A549 (cell line): ENCODE results near the gene LYAR.

ENCODE experiments used
- CTCF ChIP-seq: fragments of >200 bp; sonication (Bioruptor Twin); formaldehyde crosslinking; IDR thresholded peaks from 3 replicates; pipeline ENCODE4 v1.5.1; 2016
- EHMT2 ChIP-seq: fragments of 200-600 bp; sonication (generic); IDR thresholded peaks from 2 replicates; pipeline ENCODE4 v1.6.1; 2016; ENCODE audit warnings: antibody characterized with exemption, low read depth, mild to moderate bottlenecking, moderate library complexity
- EP300 ChIP-seq, 2 experiments: fragments of >200 bp; sonication (Bioruptor Twin); formaldehyde crosslinking; IDR thresholded peaks; 2 replicates in 1 of 2; 3 replicates in 1 of 2; pipeline ENCODE4 v1.6.1; 2016 to 2017
- FOSL2 ChIP-seq, 2 experiments: fragments of 450-650 bp in 1 of 2; fragments of >200 bp in 1 of 2; sonication (Bioruptor Twin) in 1 of 2; formaldehyde crosslinking; IDR thresholded peaks; 2 replicates each; pipeline versions ENCODE4 v1.5.0 to v1.6.1; 2016 to 2020; ENCODE audit warnings: mild to moderate bottlenecking in 1 of 2, moderate library complexity in 1 of 2
- HDAC2 ChIP-seq: fragments of 200-600 bp; sonication (generic); IDR thresholded peaks from 2 replicates; pipeline ENCODE4 v1.6.1; 2016
- KDM5A ChIP-seq: fragments of 200-600 bp; sonication (generic); IDR thresholded peaks from 2 replicates; pipeline ENCODE4 v1.6.1; 2016; ENCODE audit warnings: antibody characterized with exemption, mild to moderate bottlenecking
- MAX ChIP-seq: IDR thresholded peaks from 2 replicates; pipeline ENCODE4 v1.6.1; 2012
- PHF8 ChIP-seq: fragments of 200-600 bp; sonication (generic); IDR thresholded peaks from 2 replicates; pipeline ENCODE4 v1.6.1; 2016; ENCODE audit warnings: low read depth, mild to moderate bottlenecking, antibody characterized with exemption, moderate library complexity, borderline replicate concordance
- POLR2A ChIP-seq: IDR thresholded peaks from 2 replicates; pipeline ENCODE4 v1.6.1; 2012; ENCODE audit warnings: mild to moderate bottlenecking, low read length
- RAD21 ChIP-seq, 2 experiments: fragments of >200 bp in 1 of 2; sonication (Bioruptor Twin) in 1 of 2; formaldehyde crosslinking in 1 of 2; IDR thresholded peaks in 1 of 2; conservative IDR thresholded peaks in 1 of 2; 2 replicates in 1 of 2; 3 replicates in 1 of 2; pipeline ENCODE4 v1.6.1; 2012 to 2018; ENCODE audit warnings: inconsistent platforms in 1 of 2
- TF ChIP-seq, protein P1 (sequence below): fragments of 250-450 bp; sonication (Bioruptor Pico); IDR thresholded peaks from 2 replicates; pipeline ENCODE4 v1.5.0; 2021; ENCODE audit warnings: mild to moderate bottlenecking, moderate library complexity, borderline replicate concordance
- TF ChIP-seq, protein P2 (sequence below): IDR thresholded peaks from 2 replicates; pipeline ENCODE4 v1.6.1; 2012; ENCODE audit warnings: low read depth, borderline replicate concordance
- TF ChIP-seq, protein P3 (sequence below): fragments of 150-350 bp; IDR thresholded peaks from 2 replicates; pipeline ENCODE4 v1.6.1; 2014; ENCODE audit warnings: low read depth, mild to moderate bottlenecking, low read length

DNA sequence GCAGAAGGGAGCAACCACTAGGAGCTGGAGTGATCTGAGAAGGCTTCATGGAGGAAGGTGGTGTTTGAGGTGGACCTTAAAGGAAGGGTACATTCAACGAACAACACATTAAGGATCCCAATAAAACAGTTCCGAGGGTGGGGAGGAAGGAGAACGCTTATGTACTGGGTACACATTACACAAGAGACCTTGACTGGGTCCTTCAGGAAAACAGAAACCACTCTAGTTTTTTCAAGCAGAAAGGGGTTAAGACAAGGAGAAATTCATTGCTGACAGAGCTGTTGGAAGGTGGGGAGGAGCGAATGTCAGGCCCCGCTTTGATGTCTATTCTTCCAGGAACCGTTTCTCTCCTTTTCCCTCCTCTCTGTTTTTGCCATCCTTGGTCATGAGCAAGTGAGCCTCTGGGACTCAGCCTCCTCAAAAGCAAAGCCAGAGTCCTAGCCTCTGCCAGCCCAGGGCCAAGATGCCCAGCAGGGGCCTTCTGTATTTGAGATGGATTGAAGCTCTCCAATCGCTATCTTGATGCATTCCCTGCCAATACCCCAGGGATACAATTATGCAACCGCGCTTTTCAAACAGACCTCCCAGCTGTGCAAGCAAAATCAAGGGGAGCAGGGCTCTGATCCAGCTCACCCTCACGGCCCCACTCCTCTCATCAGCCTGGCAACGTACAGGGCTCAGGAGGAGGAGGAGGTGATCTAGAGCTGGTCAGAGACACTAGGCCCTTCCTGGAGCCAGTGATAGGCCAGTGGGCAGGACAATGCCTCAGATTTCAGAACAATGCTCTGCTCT, 48.5 kb upstream of the LYAR start:
- TF ChIP-seq CTCF (no peak), HDAC2 (no peak), RAD21 (conservative IDR thresholded peaks at IDR 0.05 in 1 of 2, IDR thresholded peaks at IDR 0.05 in 1 of 2) (no peak), FOSL2 (IDR thresholded peaks at IDR 0.05) (no peak), FOSL2 (CRISPR knock-in tag; IDR thresholded peaks at IDR 0.05) (no peak), POLR2A (no peak), MAX (no peak), KDM5A (no peak), EHMT2 (no peak), EP300 (IDR thresholded peaks at IDR 0.05) (no peak), PHF8 (no peak)
- TF ChIP-seq, protein P1, sequence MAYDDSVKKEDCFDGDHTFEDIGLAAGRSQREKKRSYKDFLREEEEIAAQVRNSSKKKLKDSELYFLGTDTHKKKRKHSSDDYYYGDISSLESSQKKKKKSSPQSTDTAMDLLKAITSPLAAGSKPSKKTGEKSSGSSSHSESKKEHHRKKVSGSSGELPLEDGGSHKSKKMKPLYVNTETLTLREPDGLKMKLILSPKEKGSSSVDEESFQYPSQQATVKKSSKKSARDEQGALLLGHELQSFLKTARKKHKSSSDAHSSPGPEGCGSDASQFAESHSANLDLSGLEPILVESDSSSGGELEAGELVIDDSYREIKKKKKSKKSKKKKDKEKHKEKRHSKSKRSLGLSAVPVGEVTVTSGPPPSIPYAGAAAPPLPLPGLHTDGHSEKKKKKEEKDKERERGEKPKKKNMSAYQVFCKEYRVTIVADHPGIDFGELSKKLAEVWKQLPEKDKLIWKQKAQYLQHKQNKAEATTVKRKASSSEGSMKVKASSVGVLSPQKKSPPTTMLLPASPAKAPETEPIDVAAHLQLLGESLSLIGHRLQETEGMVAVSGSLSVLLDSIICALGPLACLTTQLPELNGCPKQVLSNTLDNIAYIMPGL (CRISPR knock-in tag) = no peak
- TF ChIP-seq, protein P2, sequence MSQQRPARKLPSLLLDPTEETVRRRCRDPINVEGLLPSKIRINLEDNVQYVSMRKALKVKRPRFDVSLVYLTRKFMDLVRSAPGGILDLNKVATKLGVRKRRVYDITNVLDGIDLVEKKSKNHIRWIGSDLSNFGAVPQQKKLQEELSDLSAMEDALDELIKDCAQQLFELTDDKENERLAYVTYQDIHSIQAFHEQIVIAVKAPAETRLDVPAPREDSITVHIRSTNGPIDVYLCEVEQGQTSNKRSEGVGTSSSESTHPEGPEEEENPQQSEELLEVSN = no peak
- TF ChIP-seq, protein P3, sequence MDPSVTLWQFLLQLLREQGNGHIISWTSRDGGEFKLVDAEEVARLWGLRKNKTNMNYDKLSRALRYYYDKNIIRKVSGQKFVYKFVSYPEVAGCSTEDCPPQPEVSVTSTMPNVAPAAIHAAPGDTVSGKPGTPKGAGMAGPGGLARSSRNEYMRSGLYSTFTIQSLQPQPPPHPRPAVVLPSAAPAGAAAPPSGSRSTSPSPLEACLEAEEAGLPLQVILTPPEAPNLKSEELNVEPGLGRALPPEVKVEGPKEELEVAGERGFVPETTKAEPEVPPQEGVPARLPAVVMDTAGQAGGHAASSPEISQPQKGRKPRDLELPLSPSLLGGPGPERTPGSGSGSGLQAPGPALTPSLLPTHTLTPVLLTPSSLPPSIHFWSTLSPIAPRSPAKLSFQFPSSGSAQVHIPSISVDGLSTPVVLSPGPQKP = no peak
